K562 (cell line): Measurements from ENCODE around the gene HSD11B1. TPM values are rescaled to one million over a fixed set of nuclear protein-coding genes. Genes with fewer than 3 reads are reported as not detected.

Source experiments
- C11orf30 ChIP-seq: fragments of 450-650 bp; IDR thresholded peaks from 2 replicates; pipeline ENCODE4 v1.6.1; 2016; ENCODE audit warnings: low read depth, mild to moderate bottlenecking
- CTBP1 ChIP-seq: fragments of 450-650 bp; IDR thresholded peaks from 2 replicates; pipeline ENCODE4 v1.6.1; 2016; ENCODE audit warnings: borderline replicate concordance
- ESRRA ChIP-seq: fragments of 450-650 bp; IDR thresholded peaks from 2 replicates; pipeline ENCODE4 v1.6.1; 2014; ENCODE audit warnings: low read depth, mild to moderate bottlenecking, moderate library complexity, borderline replicate concordance
- ETV1 ChIP-seq: fragments of 450-650 bp; conservative IDR thresholded peaks from 2 replicates; pipeline ENCODE4 v1.6.1; 2016; ENCODE audit warnings: missing genetic modification characterization, control low read depth, low read depth, missing compliant biosample characterization
- ETV6 ChIP-seq, 3 experiments: fragments of 150-350 bp in 1 of 3; sonication (generic) in 1 of 3; formaldehyde crosslinking in 1 of 3; IDR thresholded peaks; 2 replicates each; pipeline versions ENCODE4 v1.6.1 to v1.8.0; 2014 to 2022; ENCODE audit warnings: borderline replicate concordance in 2 of 3, low read depth in 2 of 3, antibody characterized with exemption in 1 of 3, low read length in 1 of 3, mild to moderate bottlenecking in 1 of 3, missing genetic modification reagents in 1 of 3
- FOSL1 ChIP-seq: fragments of 200-800 bp; sonication (Bioruptor generic); conservative IDR thresholded peaks from 2 replicates; pipeline ENCODE4 v1.6.1; 2016; ENCODE audit warnings: missing genetic modification characterization, missing compliant biosample characterization
- FOXA1 ChIP-seq: fragments of 450-650 bp; IDR thresholded peaks from 2 replicates; pipeline ENCODE4 v1.6.1; 2016; ENCODE audit warnings: mild to moderate bottlenecking, borderline replicate concordance
- HDAC3 ChIP-seq: fragments of 450-650 bp; IDR thresholded peaks from 2 replicates; pipeline ENCODE4 v1.6.1; 2018; ENCODE audit warnings: borderline replicate concordance, mild to moderate bottlenecking, moderate library complexity; ENCODE audit not compliant: partially characterized antibody
- HMBOX1 ChIP-seq: sonication (generic); IDR thresholded peaks from 2 replicates; pipeline ENCODE4 v1.6.1; 2016
- KDM1A ChIP-seq, 2 experiments: fragments of 450-650 bp; IDR thresholded peaks; 2 replicates each; pipeline ENCODE4 v1.6.1; 2016; ENCODE audit warnings: mild to moderate bottlenecking in 2 of 2
- MAFG ChIP-seq: fragments of 450-650 bp; conservative IDR thresholded peaks from 2 replicates; pipeline ENCODE4 v1.6.1; 2016; ENCODE audit warnings: missing genetic modification characterization, missing compliant biosample characterization
- MEIS2 ChIP-seq: fragments of 450-650 bp; IDR thresholded peaks from 2 replicates; pipeline ENCODE4 v1.6.1; 2014; ENCODE audit warnings: mild to moderate bottlenecking; ENCODE audit not compliant: partially characterized antibody
- NFE2 ChIP-seq: IDR thresholded peaks from 2 replicates; pipeline ENCODE4 v1.6.1; 2014; ENCODE audit warnings: antibody characterized with exemption, low read depth
- NR2C2 ChIP-seq, 2 experiments: fragments of 200-800 bp in 1 of 2; sonication (Bioruptor generic) in 1 of 2; sonication (generic) in 1 of 2; formaldehyde crosslinking in 1 of 2; IDR thresholded peaks; 2 replicates each; pipeline versions ENCODE4 v1.6.1 to v1.8.0; 2016 to 2022; ENCODE audit warnings: mild to moderate bottlenecking in 1 of 2, missing compliant biosample characterization in 1 of 2, missing genetic modification characterization in 1 of 2, missing genetic modification reagents in 1 of 2
- NR2F6 ChIP-seq: fragments of 450-650 bp; formaldehyde crosslinking; IDR thresholded peaks from 2 replicates; pipeline ENCODE4 v1.4.0; 2020; ENCODE audit warnings: mild to moderate bottlenecking
- PCBP1 ChIP-seq: fragments of 200-400 bp; formaldehyde crosslinking; IDR thresholded peaks from 2 replicates; pipeline ENCODE4 v1.6.1; 2018; ENCODE audit warnings: mild to moderate bottlenecking, low read depth, low read length; ENCODE audit not compliant: poor library complexity, severe bottlenecking
- PTTG1 ChIP-seq: fragments of 450-650 bp; IDR thresholded peaks from 2 replicates; pipeline ENCODE4 v1.6.1; 2016; ENCODE audit warnings: low read depth, mild to moderate bottlenecking, missing genetic modification characterization, missing compliant biosample characterization
- RBFOX2 ChIP-seq: fragments of 200-400 bp; formaldehyde crosslinking; IDR thresholded peaks from 2 replicates; pipeline ENCODE4 v1.6.1; 2017; ENCODE audit warnings: low read depth, mild to moderate bottlenecking, low read length, moderate library complexity
- RBM22 ChIP-seq: fragments of 200-400 bp; formaldehyde crosslinking; IDR thresholded peaks from 2 replicates; pipeline ENCODE4 v1.6.1; 2018; ENCODE audit warnings: low read length, low read depth; ENCODE audit not compliant: poor library complexity, severe bottlenecking
- RBM25 ChIP-seq: fragments of 200-400 bp; formaldehyde crosslinking; IDR thresholded peaks from 2 replicates; pipeline ENCODE4 v1.6.1; 2018; ENCODE audit warnings: low read length, low read depth, moderate library complexity; ENCODE audit not compliant: severe bottlenecking
- RCOR1 ChIP-seq, 2 experiments: IDR thresholded peaks; 2 replicates each; pipeline ENCODE4 v1.6.1; 2012; ENCODE audit warnings: low read depth in 2 of 2, low read length in 2 of 2, borderline replicate concordance in 1 of 2, improper control_type of control experiment in 1 of 2
- SPI1 ChIP-seq: IDR thresholded peaks from 2 replicates; pipeline ENCODE4 v1.6.1; 2011; ENCODE audit warnings: low read depth, low read length, control low read depth, borderline replicate concordance
- ZC3H8 ChIP-seq: fragments of 450-650 bp; IDR thresholded peaks from 2 replicates; pipeline ENCODE4 v1.6.1; 2017
- ZNF217 ChIP-seq: sonication (generic); formaldehyde crosslinking; IDR thresholded peaks from 2 replicates; pipeline ENCODE4 v1.8.0; 2022; ENCODE audit warnings: mild to moderate bottlenecking, missing genetic modification reagents
- ZNF224 ChIP-seq: sonication (generic); formaldehyde crosslinking; IDR thresholded peaks from 2 replicates; pipeline ENCODE4 v1.8.0; 2022; ENCODE audit warnings: mild to moderate bottlenecking, missing genetic modification reagents
- ZNF449 ChIP-seq: fragments of 250-450 bp; sonication (Bioruptor Pico); IDR thresholded peaks from 2 replicates; pipeline ENCODE4 v1.8.0; 2022; ENCODE audit warnings: moderate library complexity, mild to moderate bottlenecking, inconsistent platforms
- polyA plus RNA-seq, 8 experiments: library from polyadenylated mRNA; depleted of rRNA in 4 of 8; stranded (reverse) in 5 of 8; unstranded in 3 of 8; fragments of >200 nt; fragmentation: Nextera tagmentation in 2 of 8; fragmentation: Illumina TruSeq in 1 of 8; extraction: Ambion mirVana in 2 of 8; extraction: Trizol in 1 of 8; gene quantifications; 2 replicates each; pipeline versions ENCODE4 v1.2.1 to v1.2.3, GENCODE V29; 2011 to 2014; ENCODE audit warnings: inconsistent platforms in 1 of 8, missing spikeins in 1 of 8
- total RNA-seq, 7 experiments: library from RNA; depleted of rRNA in 6 of 7; stranded (reverse); fragments of >200 nt in 6 of 7; fragmentation: Illumina TruSeq in 2 of 7; extraction: Trizol in 2 of 7; gene quantifications; 2 replicates each; pipeline versions ENCODE4 v1.2.1 to v1.2.3, GENCODE V29; 2011 to 2021; ENCODE audit warnings: low replicate concordance in 1 of 7

Gene HSD11B1
- total and polyA plus RNA-seq, 9 of the 15 experiments (the other 6 are each of a cell fraction or from before 2014, with no cell fraction given) = 0.04 to 0.16 TPM; not detected in 7

- TF ChIP-seq FOSL1 (tag) = peak; percentile 71
- TF ChIP-seq NFE2 = peak; percentile 51; the same call in 1 of the 2 replicates
- TF ChIP-seq PTTG1 = no peak
- no peak for TF ChIP-seq RBM25
- peak; percentile 69 for TF ChIP-seq HMBOX1
- no peak for TF ChIP-seq PCBP1
- TF ChIP-seq RBFOX2 = no peak
- no peak for TF ChIP-seq ZNF224 (CRISPR knock-in tag)
- TF ChIP-seq CTBP1 = peak; percentile 43; the same call in 1 of the 2 replicates
- peak; percentile 89 for TF ChIP-seq ESRRA
- TF ChIP-seq ZC3H8 = no peak
- TF ChIP-seq MAFG (tag) = peak; percentile 48; the same call in 1 of the 2 replicates
- TF ChIP-seq ZNF217 (CRISPR knock-in tag) = no peak
- TF ChIP-seq HDAC3 = no peak
- peak; percentile 95 for TF ChIP-seq ETV1 (tag)
- TF ChIP-seq FOXA1 = no peak
- TF ChIP-seq ZNF449 (CRISPR knock-in tag) = no peak
- peak in 1 of 2 experiments; percentile 80; a peak in 2 of 4 replicates for TF ChIP-seq RCOR1 (IDR thresholded peaks at IDR 0.05; ENCODE audit: borderline replicate concordance in 1 of 2, low read depth in 2 of 2, low read length in 2 of 2)
- peak; percentile 63 for TF ChIP-seq MEIS2
- peak; percentile 27; the same call in 1 of the 2 replicates for TF ChIP-seq SPI1
- peak; percentile 50; the same call in 1 of the 2 replicates for TF ChIP-seq C11orf30
- peak in 1 of 2 experiments; percentile 82; a peak in 2 of 4 replicates for TF ChIP-seq ETV6 (IDR thresholded peaks at IDR 0.05; ENCODE audit: borderline replicate concordance in 1 of 2, low read depth in 2 of 2, low read length in 1 of 2)
- no peak for TF ChIP-seq ETV6 (CRISPR knock-in tag; IDR thresholded peaks at IDR 0.05; ENCODE audit: borderline replicate concordance)
- TF ChIP-seq NR2C2 (CRISPR knock-in tag; IDR thresholded peaks at IDR 0.05) = no peak
- peak; percentile 85; the same call in 1 of the 2 replicates for TF ChIP-seq NR2C2 (tag; IDR thresholded peaks at IDR 0.05)
- peak; percentile 53 to 72; a peak in 3 of 4 replicates for TF ChIP-seq KDM1A (IDR thresholded peaks at IDR 0.05)
- no peak for TF ChIP-seq RBM22
- no peak for TF ChIP-seq NR2F6 (CRISPR knock-in tag)
These were observed 44.7 kb upstream of the HSD11B1 start (continued) for GRCh38 chr1:209659909-209660308.
